ENCODE measurements around the gene ZNF662.

DNA sequence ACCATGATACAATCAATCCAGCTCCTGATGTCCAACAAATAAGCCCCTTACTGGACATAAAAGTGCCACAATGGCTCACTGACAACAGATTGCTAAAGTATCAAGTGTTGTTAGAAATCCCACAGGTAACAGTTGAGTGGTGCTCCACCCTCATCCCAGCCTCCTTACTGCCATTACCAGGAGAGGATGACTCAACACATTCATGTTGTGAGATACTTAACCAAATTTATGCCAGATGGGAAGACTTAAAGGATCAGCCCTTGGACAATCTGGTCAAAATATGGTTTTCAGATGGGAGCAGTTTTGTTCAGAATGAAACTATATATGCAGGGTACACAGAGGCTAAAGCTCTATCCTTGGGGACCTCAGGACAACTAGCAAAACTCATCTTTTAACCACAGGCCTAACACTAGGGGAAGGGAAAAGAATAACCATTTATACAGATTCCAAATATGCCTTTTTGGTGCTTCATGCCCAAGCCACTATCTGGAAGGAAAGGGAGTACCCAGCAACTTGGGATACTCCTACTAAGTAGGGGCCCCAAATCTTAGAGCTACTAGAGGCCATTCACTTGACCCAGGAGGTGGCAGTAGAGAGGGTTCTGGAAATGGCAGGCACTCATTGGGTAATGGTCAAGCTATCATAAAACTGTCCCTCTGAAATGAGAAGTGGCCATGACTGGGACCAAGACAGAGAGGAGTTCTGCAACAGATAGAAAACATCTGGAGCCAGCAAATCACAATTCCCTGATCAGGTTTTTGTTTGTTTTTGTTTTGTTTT, 6.9 kb upstream of the ZNF662 start:
- TF ChIP-seq POLR2A (IDR thresholded peaks at IDR 0.05; ENCODE audit: low read depth, low read length) (no peak), POLR2AphosphoS5 (IDR thresholded peaks at IDR 0.05; ENCODE audit: low read depth, low read length) (no peak), TAF1 (IDR thresholded peaks at IDR 0.05; ENCODE audit: borderline replicate concordance, low read depth, low read length) (no peak)
